HUDEP-2 (cell line): ENCODE results near the gene HDGF.

Experiments
- DNase-seq, 76 experiments: peaks; one replicate each; lab custom pipeline; 2025; ENCODE audit not compliant: unreplicated experiment in 76 of 76; lab: John Stamatoyannopoulos, UW

The HDGF gene

DNA sequence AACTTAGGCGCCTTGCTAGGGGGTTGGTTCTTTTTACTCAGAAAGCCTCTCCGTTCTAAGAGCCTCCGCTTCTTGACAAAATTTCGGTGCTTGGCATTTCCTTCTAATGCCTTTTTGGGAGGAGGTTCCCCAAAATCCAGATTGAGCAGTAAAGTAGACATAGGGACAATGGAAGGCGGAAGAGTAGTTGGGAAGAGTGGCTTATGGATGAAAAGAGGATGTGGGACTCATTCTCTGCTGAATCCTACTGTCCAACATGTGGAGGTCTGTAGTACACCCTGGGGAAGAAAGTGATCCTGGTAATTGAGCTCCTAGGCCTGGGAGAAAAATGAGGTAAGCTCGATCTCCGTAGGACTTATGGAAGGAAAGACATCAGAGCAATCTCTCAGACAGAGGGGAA, 24.0 kb downstream of the HDGF start:
- no peak for DNase-seq

DNA sequence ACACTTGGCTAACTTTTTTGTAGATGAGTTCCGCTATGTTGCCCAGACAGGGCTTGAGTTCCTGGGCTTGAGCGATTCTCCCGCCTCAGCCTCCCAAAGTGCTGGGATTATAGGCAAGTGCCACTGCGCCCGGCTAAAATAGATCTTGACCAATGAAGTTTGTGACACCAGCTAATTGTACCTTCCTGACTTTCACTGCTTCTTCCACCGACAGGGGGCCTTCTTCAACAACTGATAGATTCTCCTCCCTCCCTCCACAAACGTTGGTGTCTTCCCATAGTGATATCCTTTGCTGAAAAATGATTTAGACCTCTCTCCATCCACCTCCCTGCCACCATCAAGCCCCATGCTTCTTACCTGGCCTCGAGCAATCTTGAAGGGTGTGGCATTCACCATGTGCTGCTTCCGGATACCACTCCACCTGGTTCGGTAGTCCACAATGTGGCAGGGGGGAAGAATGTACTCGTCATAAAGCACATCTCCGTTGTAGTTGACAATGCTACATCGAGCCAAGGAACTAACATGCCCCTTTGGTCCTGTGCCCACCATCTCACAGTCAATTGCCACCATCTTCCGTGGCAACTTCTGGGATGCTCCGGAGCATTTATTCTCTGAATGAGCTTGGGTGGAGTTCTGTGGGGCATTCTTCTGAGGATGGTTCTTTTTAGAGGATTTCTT, 24.8 kb downstream of the HDGF start:
- DNase-seq, result peak in 67 of 76 experiments; percentile 9 to 85 (median 54)

DNA sequence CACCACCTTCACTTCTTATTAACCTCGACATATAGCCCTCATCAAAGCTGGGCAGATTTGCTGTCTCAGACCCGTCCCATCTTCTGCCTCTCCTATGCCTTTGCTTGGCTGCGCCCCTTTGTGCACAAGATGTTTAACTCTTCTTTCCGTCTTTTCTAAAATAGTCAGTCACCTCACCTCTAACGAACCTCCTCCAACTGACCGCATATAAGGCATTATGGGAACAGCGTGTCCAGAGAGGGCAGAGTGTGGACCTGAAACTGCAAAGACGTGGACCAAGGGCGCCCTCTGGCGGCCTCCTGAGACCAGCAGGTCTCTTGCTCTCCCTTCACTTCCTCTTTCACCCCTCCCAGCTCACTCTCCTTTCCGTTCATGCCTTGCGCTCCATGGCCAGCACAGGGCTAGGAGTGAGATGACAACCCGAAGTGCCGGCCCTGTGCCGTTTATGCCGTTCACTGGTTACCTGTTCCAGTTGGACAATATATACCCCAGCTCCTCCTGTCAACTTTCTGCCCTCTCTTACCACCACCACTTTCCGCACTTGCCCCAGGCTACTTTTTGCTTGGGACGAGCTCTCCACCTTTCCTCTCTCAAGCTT, 25.7 kb downstream of the HDGF start:
- DNase-seq, result peak in 73 of 76 experiments; percentile 16 to 89 (median 73)

DNA sequence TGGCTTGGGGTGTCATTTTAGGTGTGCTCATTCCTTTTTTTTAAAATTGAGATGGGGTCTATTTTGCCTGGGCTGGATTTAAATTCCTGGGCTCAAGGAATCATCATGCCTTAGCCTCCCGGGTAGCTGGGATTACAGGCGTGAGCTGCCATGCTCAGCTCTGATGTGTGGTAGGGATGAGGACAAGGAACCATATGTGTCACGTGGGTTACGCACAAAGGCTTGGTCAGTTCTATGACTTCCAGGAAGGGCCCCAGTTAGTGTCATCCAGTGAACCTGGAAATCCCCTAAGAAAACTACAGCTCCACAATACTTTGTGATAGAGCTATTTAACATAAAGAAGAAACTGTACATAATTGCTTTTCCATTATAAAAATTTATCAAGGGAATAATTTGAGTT, 29.9 kb downstream of the HDGF start:
- no peak for DNase-seq

DNA sequence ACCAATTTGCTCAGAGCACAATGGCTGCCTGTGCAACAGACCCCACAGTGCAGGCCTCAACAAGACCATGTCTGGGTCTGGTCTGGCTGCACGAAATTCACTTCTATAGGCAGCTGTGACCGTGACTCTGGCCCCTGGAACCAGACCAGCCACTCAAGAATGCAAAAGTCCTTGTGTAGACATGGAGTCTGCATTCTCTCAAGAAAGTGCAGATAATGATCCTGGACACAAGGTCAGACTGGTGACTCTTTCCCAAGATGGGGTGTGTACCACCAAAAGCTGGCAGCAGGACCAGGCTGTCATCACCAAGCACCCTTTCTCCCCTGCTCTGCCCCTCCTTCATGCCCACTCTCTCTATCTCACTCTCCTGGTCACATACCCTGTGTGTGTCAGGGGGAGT, 30.3 kb downstream of the HDGF start:
- no peak for DNase-seq

DNA sequence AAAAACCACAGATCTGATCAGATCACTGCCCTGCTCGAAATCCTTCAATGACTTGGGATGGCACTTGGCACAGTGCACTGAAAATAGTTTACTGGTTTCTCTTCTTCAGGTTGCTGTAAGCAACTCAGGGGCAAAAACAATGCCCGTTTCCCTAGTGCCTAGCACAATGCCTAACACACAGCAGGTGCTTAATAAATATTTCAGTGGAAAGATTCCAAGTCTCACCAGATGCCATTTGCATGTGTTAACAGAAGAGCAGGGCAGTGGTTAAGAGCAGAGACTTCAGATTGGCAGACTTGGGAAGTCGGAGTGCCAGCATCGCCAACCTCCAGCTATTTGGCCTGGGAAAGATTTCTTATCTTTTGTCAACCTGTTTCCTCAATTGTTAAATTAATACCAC, 34.1 kb downstream of the HDGF start:
- no peak for DNase-seq

DNA sequence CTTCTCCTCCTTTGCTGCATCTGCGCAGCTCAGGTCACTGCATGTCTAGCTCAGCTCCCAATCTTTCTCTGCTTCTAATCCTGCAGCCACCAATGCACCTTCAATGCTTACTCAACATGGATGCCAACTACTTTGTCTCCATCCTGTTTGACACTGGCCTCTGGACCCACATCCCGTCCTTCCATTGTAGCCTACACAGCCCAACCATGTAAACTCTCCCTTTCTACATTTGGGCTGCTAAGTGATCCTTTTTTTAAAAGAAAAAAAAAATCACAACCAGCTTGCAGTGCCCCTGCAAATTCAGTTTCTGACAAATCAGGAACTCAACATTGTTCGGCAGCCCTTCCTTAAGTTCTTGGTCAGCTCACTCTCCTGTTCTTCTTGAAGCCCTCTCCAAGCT, 36.6 kb downstream of the HDGF start:
- DNase-seq, result no peak

DNA sequence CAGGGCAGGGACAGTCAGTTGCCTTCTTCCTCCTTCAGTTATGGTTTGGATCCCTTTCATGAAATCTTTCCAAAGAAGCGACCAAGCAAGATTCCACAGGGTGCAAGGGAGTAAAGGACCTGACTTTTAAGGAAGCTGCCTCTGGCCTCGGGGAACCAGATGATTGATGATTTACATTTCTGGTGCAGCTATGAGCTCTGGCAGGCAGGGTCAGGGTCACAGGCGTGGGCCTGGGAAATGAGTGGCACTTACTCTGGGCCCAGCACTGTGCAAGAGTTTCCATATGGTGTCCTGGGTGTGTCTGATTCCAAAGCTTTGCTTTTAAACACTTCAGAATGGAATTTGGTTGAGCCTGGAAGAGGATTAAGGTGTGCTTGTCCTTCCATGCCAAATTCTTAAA, 38.8 kb downstream of the HDGF start:
- no peak for DNase-seq

DNA sequence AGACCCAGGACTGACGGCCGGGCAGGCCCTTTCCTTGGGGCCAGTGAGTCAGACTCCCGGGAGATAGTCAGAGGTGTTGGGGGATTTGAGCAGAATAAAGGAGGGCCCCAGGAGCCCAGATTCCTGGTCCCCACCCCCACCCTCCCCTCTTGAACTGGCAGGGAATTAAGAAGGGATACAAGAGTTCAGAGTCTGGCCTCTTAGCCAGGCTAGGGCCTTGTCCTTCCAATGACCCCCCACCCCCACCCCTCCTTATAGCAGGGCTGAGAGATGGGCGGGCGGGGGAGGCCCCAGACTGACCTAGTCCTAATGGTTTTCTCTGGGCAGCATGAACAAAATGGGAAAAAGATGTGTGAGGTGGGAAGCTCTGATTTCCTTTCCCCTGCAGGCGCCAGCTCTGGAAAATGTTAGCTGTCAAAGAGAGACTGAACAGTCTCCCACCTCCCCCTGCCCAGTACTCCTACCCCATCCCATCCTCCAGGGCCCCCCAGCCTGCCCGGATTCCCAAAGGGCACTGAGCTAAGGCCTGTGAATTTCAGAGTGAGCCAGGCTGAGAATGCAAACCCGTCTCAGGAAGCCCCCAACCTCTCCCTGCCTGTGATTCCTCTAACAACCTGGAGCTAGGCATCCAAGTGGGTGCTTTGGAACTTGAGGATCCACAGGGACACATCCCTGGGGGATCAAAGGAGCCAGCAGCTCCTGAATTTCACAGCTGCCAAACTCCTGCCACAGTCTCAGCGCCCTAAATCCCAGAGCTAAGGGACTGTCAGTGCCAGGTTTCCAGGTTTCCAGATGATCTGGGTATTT, 40.3 kb downstream of the HDGF start:
- DNase-seq, result no peak

DNA sequence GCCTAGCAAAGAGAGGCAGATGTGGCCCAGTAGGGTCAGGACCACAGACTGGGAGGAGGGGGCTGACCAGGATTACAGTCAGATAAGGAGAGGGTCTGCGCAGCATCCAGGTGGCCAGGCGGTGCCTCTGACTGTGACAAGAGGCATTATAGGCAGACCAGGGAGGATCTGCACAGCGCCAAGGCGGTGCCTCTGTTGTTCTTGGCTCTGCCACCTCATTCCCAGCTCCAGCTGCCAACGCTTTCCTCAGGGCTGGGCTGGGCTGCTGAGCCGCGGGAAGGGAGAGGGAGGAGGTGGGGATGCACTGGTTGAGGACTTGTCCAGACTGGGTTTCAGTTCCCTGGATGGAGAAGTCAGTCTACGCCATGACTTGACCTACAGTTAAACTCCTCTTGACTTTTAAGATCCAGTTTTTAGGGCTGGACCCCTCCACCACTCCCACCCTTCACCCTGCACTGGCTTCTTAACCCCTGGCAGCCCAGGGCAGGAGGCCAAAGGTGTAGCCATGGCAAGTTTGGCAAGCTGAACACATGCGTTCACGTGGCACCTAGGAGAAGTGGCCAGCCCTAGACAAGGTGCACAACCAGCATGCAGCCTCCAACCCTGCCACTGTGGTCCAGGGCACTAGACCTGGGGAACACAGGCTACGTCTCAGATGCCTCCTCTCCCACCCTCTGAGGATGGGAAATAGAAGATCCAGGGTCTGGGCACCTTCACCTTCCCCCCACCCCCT, 41.6 kb downstream of the HDGF start:
- no peak for DNase-seq

DNA sequence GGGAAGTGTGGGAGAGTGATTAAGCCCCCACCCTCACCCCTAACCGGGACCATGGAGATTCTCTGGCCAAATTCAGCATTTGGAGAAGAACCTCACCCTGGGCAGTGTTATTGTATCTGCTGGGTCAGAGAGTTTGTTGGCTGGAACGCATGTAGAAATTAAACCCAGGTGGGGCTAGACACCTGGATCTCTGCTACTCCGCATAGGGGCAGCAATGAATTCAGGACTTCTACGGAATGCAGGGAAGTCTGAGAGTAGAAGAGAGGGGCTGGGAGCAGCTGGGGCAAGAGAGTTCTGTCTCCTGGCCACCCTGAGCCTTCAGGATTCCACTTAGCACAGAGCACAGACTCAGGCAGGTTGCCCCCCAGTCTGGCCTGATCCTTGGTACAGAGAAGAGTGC, 42.4 kb downstream of the HDGF start:
- DNase-seq, result no peak

DNA sequence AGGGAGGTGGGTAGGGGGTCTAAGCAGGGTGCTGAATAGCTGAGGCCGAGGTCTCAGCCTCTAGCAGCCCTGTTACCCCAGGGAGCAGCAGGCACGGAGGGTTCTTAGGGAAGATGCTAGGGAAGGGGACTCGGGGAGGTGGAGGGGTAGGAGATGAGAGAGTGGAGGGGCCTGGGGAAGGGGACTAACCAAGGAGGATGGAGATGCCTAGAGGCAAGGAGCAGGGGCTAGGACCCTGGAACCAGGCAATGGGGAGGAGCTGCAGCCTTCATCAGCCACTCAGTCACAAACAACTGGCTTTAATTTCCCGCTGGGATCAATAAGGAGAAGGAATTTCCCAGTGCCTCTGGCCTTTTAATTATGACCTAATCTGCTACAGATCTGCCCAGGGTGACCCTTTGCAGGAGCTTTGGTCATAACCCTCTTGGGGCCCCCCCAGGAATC, 43.2 kb downstream of the HDGF start:
- DNase-seq, result no peak

DNA sequence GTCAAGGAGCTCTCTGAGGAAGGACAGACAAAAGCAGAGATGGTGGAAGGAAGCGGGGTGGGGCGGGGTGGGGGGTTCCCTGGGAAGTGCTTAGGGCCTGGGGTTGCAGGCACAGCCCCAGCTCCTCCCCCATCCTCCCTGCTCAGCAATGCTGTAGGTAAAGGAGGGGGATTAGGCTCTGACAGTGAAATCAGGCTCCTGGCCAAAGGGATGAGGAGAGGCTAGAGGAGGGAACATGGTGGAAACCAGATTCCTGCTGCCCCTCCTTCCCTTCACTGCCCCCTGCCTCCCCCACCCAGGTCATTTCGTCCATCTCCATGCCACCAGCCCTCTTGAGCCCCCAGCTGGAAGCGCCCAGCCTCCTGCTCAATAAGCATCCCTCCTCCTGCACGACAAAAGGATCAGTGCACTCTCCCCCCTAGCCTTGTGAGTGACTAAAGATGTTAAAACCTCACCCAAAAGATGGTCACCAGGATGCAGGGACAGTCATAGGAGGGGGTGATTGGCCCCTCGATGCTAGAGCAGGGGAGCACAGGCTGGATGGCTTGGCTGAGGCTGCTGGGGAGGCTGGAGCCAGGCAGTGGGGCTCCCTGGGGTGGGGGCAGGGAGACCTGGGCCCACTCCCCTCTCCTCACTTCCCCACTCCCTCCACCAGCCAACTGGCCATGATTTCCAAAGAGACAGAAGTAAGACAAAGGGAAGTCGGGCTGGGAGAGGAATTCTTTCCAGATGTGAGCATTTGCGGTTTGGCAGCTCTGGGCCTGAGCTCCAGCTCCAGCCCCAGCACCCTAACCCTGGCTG, 43.9 kb downstream of the HDGF start:
- DNase-seq, result no peak

DNA sequence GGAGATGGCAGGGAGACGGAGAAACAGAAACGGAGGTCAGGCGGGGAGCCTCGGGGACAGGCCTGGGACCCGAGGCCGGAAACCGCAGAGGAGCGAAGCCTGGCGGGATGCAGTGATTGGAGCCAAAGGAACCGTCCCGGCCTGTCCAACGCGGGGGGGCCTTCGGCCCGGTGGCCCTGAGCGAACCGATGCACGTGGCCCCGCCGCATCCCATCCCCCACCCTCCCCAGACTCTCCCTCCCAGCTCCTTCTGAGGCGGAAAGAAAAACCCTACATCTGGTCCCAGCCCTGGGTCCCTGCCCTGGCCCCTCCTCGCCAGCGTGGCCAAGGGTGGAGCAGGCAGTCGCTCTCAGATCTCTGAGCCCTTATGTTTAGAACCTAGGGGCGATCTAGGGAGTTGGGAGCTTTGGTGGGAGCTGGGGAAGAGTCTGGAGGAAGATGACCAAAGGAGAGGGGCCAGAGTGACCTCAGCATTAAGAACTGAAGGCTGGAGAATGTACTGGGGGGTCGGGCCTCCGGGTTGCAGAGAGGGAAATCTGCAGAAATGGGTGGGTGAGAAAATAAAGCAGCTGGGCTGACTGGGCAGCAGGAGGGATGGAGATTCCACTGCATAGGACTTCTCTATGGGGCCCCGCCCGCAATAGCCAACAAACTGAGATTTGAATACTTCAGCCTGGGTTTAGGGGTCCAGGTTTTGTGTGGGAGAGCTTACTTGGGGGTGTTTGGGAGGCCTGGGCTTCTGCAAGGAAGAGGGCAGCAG, 44.6 kb downstream of the HDGF start:
- DNase-seq, result no peak

DNA sequence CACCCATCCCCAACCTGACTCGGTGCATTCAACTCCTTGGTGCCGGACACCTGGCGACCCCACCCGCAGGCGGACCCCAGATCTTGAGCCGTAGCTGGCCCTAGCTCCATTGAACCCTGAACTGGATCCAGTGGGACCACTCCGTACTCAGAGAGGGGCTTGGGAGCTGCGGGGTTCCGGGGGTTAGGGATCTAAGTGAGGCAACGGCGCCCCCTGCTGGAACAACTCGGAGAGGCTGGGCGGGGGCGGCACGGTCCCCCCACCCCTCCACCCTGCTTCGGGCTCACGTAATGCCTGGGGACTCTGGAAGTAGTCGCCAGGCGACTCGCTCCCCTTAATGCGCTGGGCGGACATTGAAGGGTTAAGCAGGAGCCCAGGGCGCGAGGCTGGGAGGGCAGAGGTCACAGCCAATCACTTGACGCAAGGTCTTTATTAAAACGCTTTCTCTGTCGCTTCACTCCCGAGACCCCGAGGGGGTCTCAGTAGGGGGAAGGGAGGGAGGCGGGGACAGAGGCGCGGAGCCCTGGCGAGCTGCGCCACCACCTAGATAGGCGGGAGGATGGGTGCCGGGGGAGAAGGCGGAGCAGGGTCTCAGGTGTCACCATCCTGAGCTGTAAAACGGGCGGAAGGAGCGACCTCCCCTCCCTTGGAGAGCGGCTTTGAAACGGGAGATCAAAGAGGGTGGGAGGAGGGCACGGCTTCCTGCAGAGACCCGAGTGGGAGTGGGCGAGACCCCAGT, 45.4 kb downstream of the HDGF start:
- DNase-seq, result peak in 20 of 76 experiments; percentile 7 to 36 (median 16)

DNA sequence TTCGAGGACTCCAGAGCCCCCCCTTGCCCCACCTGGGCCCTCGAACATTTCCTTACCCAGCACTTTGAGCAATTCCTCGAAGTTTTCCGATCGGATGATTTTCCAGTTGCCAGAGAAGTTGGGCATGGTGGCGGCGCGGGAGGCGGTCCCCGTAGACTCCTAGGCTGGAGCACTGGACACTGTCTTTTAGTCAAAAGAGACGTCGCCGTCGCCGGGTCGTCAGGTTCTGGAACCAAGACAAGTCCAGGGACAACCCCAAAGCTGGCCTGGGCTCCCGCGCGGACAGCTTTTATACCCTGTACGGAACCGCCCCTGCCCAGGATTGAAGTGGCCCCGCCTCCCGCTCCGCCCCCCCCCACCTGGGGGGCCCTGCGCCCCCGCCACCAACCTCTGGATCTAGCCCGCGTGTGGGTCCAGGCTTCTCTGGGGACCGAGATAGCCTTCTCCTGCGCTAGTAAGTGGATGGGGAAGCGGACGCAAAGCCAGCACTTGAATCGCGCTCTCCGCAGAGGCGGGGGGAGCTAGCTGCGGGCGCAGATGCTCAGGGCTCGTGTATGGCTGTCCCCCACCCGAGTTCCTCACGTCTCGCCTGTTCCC, 46.1 kb downstream of the HDGF start, which contains the start of gene CRABP2:
TSS of gene CRABP2 (minus strand) at position 263 of the 597 bp plus-strand sequence. CDS start at position 126, 137 bp downstream.
- DNase-seq, result no peak

DNA sequence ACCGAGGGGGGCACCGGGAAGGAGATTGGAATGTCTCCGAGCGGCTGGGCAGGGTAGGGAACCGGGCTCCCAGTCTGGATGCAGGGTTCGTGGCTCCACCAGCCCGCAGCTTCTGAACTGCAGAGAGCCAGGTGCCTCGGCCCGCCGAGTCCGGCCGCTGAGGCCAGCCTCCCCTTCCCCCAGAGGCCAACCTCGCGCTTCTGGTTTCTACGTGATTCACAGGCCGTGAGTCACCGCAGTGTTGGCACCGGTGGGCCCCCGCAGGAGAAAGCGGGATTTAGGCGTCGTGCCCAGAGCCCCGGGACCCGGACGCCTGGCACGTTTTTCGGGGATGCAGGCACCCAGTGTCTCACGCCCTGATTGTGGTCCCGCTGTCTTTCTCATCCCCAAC, 46.5 kb downstream of the HDGF start:
- no peak for DNase-seq

DNA sequence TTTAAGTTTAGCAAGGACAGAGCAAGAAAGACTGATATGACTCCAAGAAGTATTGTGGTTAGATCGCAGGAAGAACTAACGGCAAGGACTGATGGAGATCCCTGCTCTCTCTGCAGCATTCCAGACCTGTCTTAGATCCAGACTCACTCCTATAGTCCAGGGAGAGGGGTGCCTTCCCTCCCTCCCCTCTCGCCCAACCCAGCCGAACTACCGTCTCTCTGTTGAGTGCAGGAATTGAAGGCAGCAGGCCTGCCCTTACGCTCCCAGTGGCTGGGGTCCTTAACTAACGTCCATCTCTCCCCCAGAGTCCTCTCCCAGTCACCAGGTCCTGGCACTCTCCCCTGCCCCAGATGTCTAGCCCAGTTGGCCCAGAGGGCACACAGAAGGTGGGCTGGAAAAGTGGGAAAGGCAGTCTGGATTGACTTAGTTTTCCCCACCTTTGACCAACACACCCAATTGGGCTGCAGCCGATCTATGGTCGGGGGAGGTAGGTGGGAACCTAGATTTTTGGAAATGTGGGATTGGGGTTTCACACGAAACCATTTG, 47.2 kb downstream of the HDGF start:
- DNase-seq, result no peak
